ENCODE data around the gene PLIN1. TPM values are rescaled to one million over a fixed set of nuclear protein-coding genes. Genes with fewer than 3 reads are reported as not detected.

PLIN1 gene
- total and polyA plus RNA-seq, 5 donors from 2014 or later: not detected

DNA sequence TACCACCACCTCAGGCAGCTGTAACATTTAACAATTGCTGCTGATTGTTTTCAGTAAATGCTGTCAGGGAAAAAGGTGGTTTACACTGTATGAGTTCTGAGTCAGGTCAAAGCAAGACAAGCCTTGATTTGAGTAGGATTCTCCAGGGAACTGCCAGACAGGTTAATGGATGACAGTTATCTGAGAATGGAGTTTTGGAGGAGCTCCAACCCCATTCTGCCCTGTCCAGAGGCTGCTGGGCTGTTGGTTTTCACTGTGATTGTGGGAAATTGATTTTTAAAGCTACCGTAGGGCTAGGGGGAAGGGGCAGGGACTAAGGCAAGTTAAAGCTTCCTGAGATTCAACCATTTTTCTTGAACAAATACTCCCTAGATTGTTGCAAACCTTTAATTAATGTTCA lies 64.0 kb downstream of the PLIN1 start:
- no peaks in the 10 kb centered on the region for H3K4me1 ChIP-seq (ENCODE audit: control insufficient read depth, insufficient read depth, low read length, poor library complexity, severe bottlenecking)
- ATAC-seq (ENCODE audit: low read depth in 2 of 2): no peak
- H3K27me3 Mint-ChIP-seq: no peaks in the 10 kb centered on the region
- H3K27me3 ChIP-seq (ENCODE audit: control insufficient read depth, insufficient read depth, low read length): no peaks in the 10 kb centered on the region
- no peak overlapping the region for H3K27ac ChIP-seq (ENCODE audit: insufficient read depth, low read length, poor library complexity, severe bottlenecking)
- peaks cover 9% of the 10 kb centered on the region for H3K36me3 Mint-ChIP-seq
- H3K36me3 ChIP-seq (ENCODE audit: control insufficient read depth, insufficient read depth, low read length): no peaks in the 10 kb centered on the region
- H3K4me1 Mint-ChIP-seq: peaks cover 0 to 10% (median 0%) of the 10 kb centered on the region in 4 donors
- H3K4me3 ChIP-seq (ENCODE audit: low read depth, low read length): no peak overlapping the region
- H3K27ac Mint-ChIP-seq: no peak overlapping the region
- H3K4me3 Mint-ChIP-seq: no peak overlapping the region
- H3K9me3 Mint-ChIP-seq: peaks cover 0 to 24% (median 7%) of the 10 kb centered on the region in 7 donors
- H3K9me3 ChIP-seq (ENCODE audit: control insufficient read depth in 2 of 2, low read length in 2 of 2): peaks cover 13% of the 10 kb centered on the region in 2 experiments
- DNase-seq: no peak

Other genes with a start within 250 kb of the PLIN1 start
- gene RHCG, start 182.8 kb downstream of the PLIN1 start, total RNA-seq: not detected
- gene RHCG, start 182.8 kb downstream of the PLIN1 start, polyA plus RNA-seq: not detected
- 0.30 TPM for gene TICRR, start 103.9 kb downstream of the PLIN1 start, total RNA-seq
- gene TICRR, start 103.9 kb downstream of the PLIN1 start, polyA plus RNA-seq: under 1 TPM; 0.09 to 0.41 (median 0.20) TPM
- gene KIF7, start 23.9 kb downstream of the PLIN1 start, total RNA-seq: 0.12 TPM
- gene KIF7, start 23.9 kb downstream of the PLIN1 start, polyA plus RNA-seq: not detected
- gene PEX11A, start 11.4 kb upstream of the PLIN1 start, total RNA-seq: 1.2 TPM
- 1 to 10 TPM in 3 of 4 donors, not detected in 1; 1.5 to 3.7 (median 1.9) TPM for gene PEX11A, start 11.4 kb upstream of the PLIN1 start, polyA plus RNA-seq
- not detected for gene WDR93, start 11.4 kb upstream of the PLIN1 start, total RNA-seq
- not detected for gene WDR93, start 11.4 kb upstream of the PLIN1 start, polyA plus RNA-seq
- gene MESP1, start 71.9 kb upstream of the PLIN1 start, total RNA-seq: 0.37 TPM
- 1 to 10 TPM in 1 of 4 donors, under 1 TPM in 3; 0.20 to 1.9 (median 0.34) TPM for gene MESP1, start 71.9 kb upstream of the PLIN1 start, polyA plus RNA-seq
- gene MESP2, start 97.0 kb upstream of the PLIN1 start, total RNA-seq: not detected
- gene MESP2, start 97.0 kb upstream of the PLIN1 start, polyA plus RNA-seq: not detected
- gene ANPEP, start 135.5 kb upstream of the PLIN1 start, total RNA-seq: 0.35 TPM
- gene ANPEP, start 135.5 kb upstream of the PLIN1 start, polyA plus RNA-seq: under 1 TPM in 1 of 4 donors, not detected in 3; 0.05 TPM
- 27.9 TPM for gene AP3S2, start 214.6 kb upstream of the PLIN1 start, total RNA-seq
- gene AP3S2, start 214.6 kb upstream of the PLIN1 start, polyA plus RNA-seq: 10 to 100 TPM; 25.4 to 48.5 (median 34.4) TPM
- not detected for gene ARPIN, start 233.6 kb upstream of the PLIN1 start, total RNA-seq
- gene ARPIN, start 233.6 kb upstream of the PLIN1 start, polyA plus RNA-seq: not detected